ENCODE measurements around the gene RAB11FIP3.

GRCh38 chr16:376817-377418 is 48.5 kb upstream of the RAB11FIP3 start:
- no peak for TF ChIP-seq CTCF (IDR thresholded peaks at IDR 0.05; ENCODE audit: low read depth, low read length, poor library complexity, severe bottlenecking)
- TF ChIP-seq EZH2phosphoT487 (IDR thresholded peaks at IDR 0.05; ENCODE audit: borderline replicate concordance, low read length): no peak
